ENCODE measurements around the gene SERGEF.

Gene SERGEF

GRCh38 chr11:17763703-17764102, 249.1 kb downstream of the SERGEF start:
- no peaks in the 10 kb centered on the region for H3K9me3 ChIP-seq (ENCODE audit: control insufficient read depth, insufficient read depth, low read length)
- H3K36me3 ChIP-seq (ENCODE audit: control insufficient read depth, low read length): no peaks in the 10 kb centered on the region
- H3K27me3 ChIP-seq (ENCODE audit: control insufficient read depth, low read length): no peaks in the 10 kb centered on the region
- no peak overlapping the region for H3K27ac ChIP-seq (ENCODE audit: low read depth, low read length)
- no peak for TF ChIP-seq EZH2phosphoT487 (IDR thresholded peaks at IDR 0.05; ENCODE audit: borderline replicate concordance, low read length)
- no peak for TF ChIP-seq CTCF (IDR thresholded peaks at IDR 0.05; ENCODE audit: low read depth, low read length, poor library complexity, severe bottlenecking)
- H3K4me2 ChIP-seq (ENCODE audit: low read length): no peak overlapping the region
- no peaks in the 10 kb centered on the region for H3F3A ChIP-seq (ENCODE audit: control insufficient read depth, insufficient read depth)
- no peaks in the 10 kb centered on the region for H3K4me1 ChIP-seq (ENCODE audit: control insufficient read depth, low read length)
- H3K4me3 ChIP-seq (ENCODE audit: low read length): no peak overlapping the region
- no peaks in the 10 kb centered on the region for H3K79me2 ChIP-seq (ENCODE audit: control insufficient read depth, low read length)
- H4K20me1 ChIP-seq (ENCODE audit: control insufficient read depth, insufficient read depth, low read depth, low read length): no peaks in the 10 kb centered on the region
- H3K9me2 ChIP-seq (replicated peaks; ENCODE audit: control insufficient read depth, low read length): no peaks in the 10 kb centered on the region

- Histone ChIP-seq H3K36me3 (ENCODE audit: control insufficient read depth, low read length) (no peaks in the 10 kb centered on the region), H4K20me1 (ENCODE audit: control insufficient read depth, insufficient read depth, low read depth, low read length) (no peaks in the 10 kb centered on the region), H3K27ac (ENCODE audit: low read depth, low read length) (no peak overlapping the region), H3K4me1 (ENCODE audit: control insufficient read depth, low read length) (no peaks in the 10 kb centered on the region), H3K27me3 (ENCODE audit: control insufficient read depth, low read length) (no peaks in the 10 kb centered on the region), H3K79me2 (ENCODE audit: control insufficient read depth, low read length) (no peaks in the 10 kb centered on the region), H3K9me2 (replicated peaks; ENCODE audit: control insufficient read depth, low read length) (no peaks in the 10 kb centered on the region), H3K9me3 (ENCODE audit: control insufficient read depth, insufficient read depth, low read length) (no peaks in the 10 kb centered on the region), H3K4me3 (ENCODE audit: low read length) (no peak overlapping the region), H3F3A (ENCODE audit: control insufficient read depth, insufficient read depth) (no peaks in the 10 kb centered on the region), H3K4me2 (ENCODE audit: low read length) (no peak overlapping the region)
- TF ChIP-seq CTCF (IDR thresholded peaks at IDR 0.05; ENCODE audit: low read depth, low read length, poor library complexity, severe bottlenecking): no peak
- no peak for TF ChIP-seq EZH2phosphoT487 (IDR thresholded peaks at IDR 0.05; ENCODE audit: borderline replicate concordance, low read length)
These were observed 249.6 kb downstream of the SERGEF start for GRCh38 chr11:17763244-17763643.

- no peaks in the 10 kb centered on the region for H3F3A ChIP-seq (ENCODE audit: control insufficient read depth, insufficient read depth)
- H3K9me3 ChIP-seq (ENCODE audit: control insufficient read depth, insufficient read depth, low read length): no peaks in the 10 kb centered on the region
- no peak overlapping the region for H3K4me2 ChIP-seq (ENCODE audit: low read length)
- H3K9me2 ChIP-seq (replicated peaks; ENCODE audit: control insufficient read depth, low read length): no peaks in the 10 kb centered on the region
- no peaks in the 10 kb centered on the region for H3K4me1 ChIP-seq (ENCODE audit: control insufficient read depth, low read length)
- TF ChIP-seq CTCF (IDR thresholded peaks at IDR 0.05; ENCODE audit: low read depth, low read length, poor library complexity, severe bottlenecking) (no peak), EZH2phosphoT487 (IDR thresholded peaks at IDR 0.05; ENCODE audit: borderline replicate concordance, low read length) (no peak)
- no peaks in the 10 kb centered on the region for H4K20me1 ChIP-seq (ENCODE audit: control insufficient read depth, insufficient read depth, low read depth, low read length)
- H3K4me3 ChIP-seq (ENCODE audit: low read length): no peak overlapping the region
- H3K27ac ChIP-seq (ENCODE audit: low read depth, low read length): no peak overlapping the region
- no peaks in the 10 kb centered on the region for H3K79me2 ChIP-seq (ENCODE audit: control insufficient read depth, low read length)
- no peaks in the 10 kb centered on the region for H3K27me3 ChIP-seq (ENCODE audit: control insufficient read depth, low read length)
- no peaks in the 10 kb centered on the region for H3K36me3 ChIP-seq (ENCODE audit: control insufficient read depth, low read length)
These were observed 250.4 kb downstream of the SERGEF start for GRCh38 chr11:17762309-17762974.
